HCT116 (cell line): ENCODE results near the gene MRAS.

Source experiments
- CBX3 ChIP-seq: IDR thresholded peaks from 2 replicates; pipeline ENCODE4 v1.6.1; 2012; ENCODE audit warnings: low read depth
- EZH2 ChIP-seq: fragments of 200-600 bp; sonication (generic); IDR thresholded peaks from 2 replicates; pipeline ENCODE4 v1.6.1; 2017; ENCODE audit warnings: antibody characterized with exemption, mixed run types
- EZH2phosphoT487 ChIP-seq: fragments of 200-600 bp; IDR thresholded peaks from 2 replicates; pipeline ENCODE4 v1.6.1; 2018; ENCODE audit warnings: antibody characterized with exemption, borderline replicate concordance
- POLR2A ChIP-seq: IDR thresholded peaks from 2 replicates; pipeline ENCODE4 v1.7.0; 2011; ENCODE audit warnings: borderline replicate concordance; ENCODE audit not compliant: insufficient read depth, insufficient read length; ENCODE audit errors: extremely low read depth
- POLR2AphosphoS5 ChIP-seq: IDR thresholded peaks from 2 replicates; pipeline ENCODE4 v1.6.1; 2011; ENCODE audit warnings: mild to moderate bottlenecking, low read depth, low read length, moderate library complexity
- RAD21 ChIP-seq: IDR thresholded peaks from 2 replicates; pipeline ENCODE4 v1.6.1; 2012; ENCODE audit warnings: low read depth, mild to moderate bottlenecking
- REST ChIP-seq: IDR thresholded peaks from 2 replicates; pipeline ENCODE4 v1.6.1; 2012; ENCODE audit warnings: low read depth
- SIN3A ChIP-seq: IDR thresholded peaks from 2 replicates; pipeline ENCODE4 v1.6.1; 2012; ENCODE audit warnings: low read depth
- SRF ChIP-seq: IDR thresholded peaks from 2 replicates; pipeline ENCODE4 v1.6.1; 2012; ENCODE audit warnings: low read depth
- YY1 ChIP-seq: IDR thresholded peaks from 2 replicates; pipeline ENCODE4 v1.6.1; 2011; ENCODE audit warnings: low read length, low read depth, moderate library complexity, mild to moderate bottlenecking; ENCODE audit not compliant: insufficient replicate concordance; ENCODE audit errors: extremely low read depth
- TF ChIP-seq, protein P1 (sequence below), 3 experiments: fragments of 200-600 bp in 1 of 3; sonication (generic) in 1 of 3; IDR thresholded peaks in 2 of 3; conservative IDR thresholded peaks in 1 of 3; 2 replicates each; pipeline ENCODE4 v1.5.1; 2012 to 2017; ENCODE audit warnings: low read depth in 2 of 3, low read length in 2 of 3, antibody characterized with exemption in 1 of 3, borderline replicate concordance in 1 of 3, control low read depth in 1 of 3, mild to moderate bottlenecking in 1 of 3, mixed read lengths in 1 of 3, mixed run types in 1 of 3, moderate library complexity in 1 of 3; ENCODE audit not compliant: insufficient read depth in 1 of 3
- TF ChIP-seq, protein P2 (sequence below): IDR thresholded peaks from 2 replicates; pipeline ENCODE4 v1.6.1; 2012
- TF ChIP-seq, protein P3 (sequence below): IDR thresholded peaks from 2 replicates; pipeline ENCODE4 v1.6.1; 2011; ENCODE audit warnings: mild to moderate bottlenecking, low read length, moderate library complexity; ENCODE audit not compliant: insufficient replicate concordance; ENCODE audit errors: extremely low read depth

- TF ChIP-seq SRF (no peak), EZH2phosphoT487 (no peak), RAD21 (no peak), EZH2 (no peak), CBX3 (no peak), POLR2AphosphoS5 (no peak), REST (no peak), POLR2A (no peak), YY1 (no peak), SIN3A (no peak)
- TF ChIP-seq, protein P1, sequence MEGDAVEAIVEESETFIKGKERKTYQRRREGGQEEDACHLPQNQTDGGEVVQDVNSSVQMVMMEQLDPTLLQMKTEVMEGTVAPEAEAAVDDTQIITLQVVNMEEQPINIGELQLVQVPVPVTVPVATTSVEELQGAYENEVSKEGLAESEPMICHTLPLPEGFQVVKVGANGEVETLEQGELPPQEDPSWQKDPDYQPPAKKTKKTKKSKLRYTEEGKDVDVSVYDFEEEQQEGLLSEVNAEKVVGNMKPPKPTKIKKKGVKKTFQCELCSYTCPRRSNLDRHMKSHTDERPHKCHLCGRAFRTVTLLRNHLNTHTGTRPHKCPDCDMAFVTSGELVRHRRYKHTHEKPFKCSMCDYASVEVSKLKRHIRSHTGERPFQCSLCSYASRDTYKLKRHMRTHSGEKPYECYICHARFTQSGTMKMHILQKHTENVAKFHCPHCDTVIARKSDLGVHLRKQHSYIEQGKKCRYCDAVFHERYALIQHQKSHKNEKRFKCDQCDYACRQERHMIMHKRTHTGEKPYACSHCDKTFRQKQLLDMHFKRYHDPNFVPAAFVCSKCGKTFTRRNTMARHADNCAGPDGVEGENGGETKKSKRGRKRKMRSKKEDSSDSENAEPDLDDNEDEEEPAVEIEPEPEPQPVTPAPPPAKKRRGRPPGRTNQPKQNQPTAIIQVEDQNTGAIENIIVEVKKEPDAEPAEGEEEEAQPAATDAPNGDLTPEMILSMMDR (IDR thresholded peaks at IDR 0.05 in 2 of 3, conservative IDR thresholded peaks at IDR 0.05 in 1 of 3; ENCODE audit: borderline replicate concordance in 1 of 3, insufficient read depth in 1 of 3, low read depth in 2 of 3, low read length in 2 of 3): no peak
- TF ChIP-seq, protein P2, sequence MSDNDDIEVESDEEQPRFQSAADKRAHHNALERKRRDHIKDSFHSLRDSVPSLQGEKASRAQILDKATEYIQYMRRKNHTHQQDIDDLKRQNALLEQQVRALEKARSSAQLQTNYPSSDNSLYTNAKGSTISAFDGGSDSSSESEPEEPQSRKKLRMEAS: no peak
- TF ChIP-seq, protein P3, sequence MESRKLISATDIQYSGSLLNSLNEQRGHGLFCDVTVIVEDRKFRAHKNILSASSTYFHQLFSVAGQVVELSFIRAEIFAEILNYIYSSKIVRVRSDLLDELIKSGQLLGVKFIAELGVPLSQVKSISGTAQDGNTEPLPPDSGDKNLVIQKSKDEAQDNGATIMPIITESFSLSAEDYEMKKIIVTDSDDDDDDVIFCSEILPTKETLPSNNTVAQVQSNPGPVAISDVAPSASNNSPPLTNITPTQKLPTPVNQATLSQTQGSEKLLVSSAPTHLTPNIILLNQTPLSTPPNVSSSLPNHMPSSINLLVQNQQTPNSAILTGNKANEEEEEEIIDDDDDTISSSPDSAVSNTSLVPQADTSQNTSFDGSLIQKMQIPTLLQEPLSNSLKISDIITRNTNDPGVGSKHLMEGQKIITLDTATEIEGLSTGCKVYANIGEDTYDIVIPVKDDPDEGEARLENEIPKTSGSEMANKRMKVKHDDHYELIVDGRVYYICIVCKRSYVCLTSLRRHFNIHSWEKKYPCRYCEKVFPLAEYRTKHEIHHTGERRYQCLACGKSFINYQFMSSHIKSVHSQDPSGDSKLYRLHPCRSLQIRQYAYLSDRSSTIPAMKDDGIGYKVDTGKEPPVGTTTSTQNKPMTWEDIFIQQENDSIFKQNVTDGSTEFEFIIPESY: no peak
These were observed 24.8 kb downstream of the MRAS start for GRCh38 chr3:138373087-138373735.
